ENCODE results near the gene TEN1. TPM values are rescaled to one million over a fixed set of nuclear protein-coding genes. Genes with fewer than 3 reads are reported as not detected.

TEN1 gene
- total and polyA plus RNA-seq, 8 donors: 19.3 to 32.2 (median 27.5) TPM

GRCh38 chr17:75983501-75984181, 4.6 kb downstream of the TEN1 start:
- Histone ChIP-seq H3K36me3 (no peaks in the 10 kb centered on the region), H3K27ac (peak overlapping the region in 1 of 2 donors; percentile 10), H3K9me3 (no peaks in the 10 kb centered on the region), H3K4me3 (no peak overlapping the region), H3K4me1 (peaks cover 18 to 42% of the 10 kb centered on the region in 2 donors), H3K27me3 (no peaks in the 10 kb centered on the region)
- DNase-seq: peak in 1 of 4 donors; percentile 60
- ATAC-seq: peak; percentile 5
- TF ChIP-seq CTCF (IDR thresholded peaks at IDR 0.05): no peak
- intact Hi-C loops (cut with DNase I): no loop called here

- no peak overlapping the region for H3K4me3 ChIP-seq
- ATAC-seq: no peak
These were observed 6.9 kb downstream of the TEN1 start for GRCh38 chr17:75985986-75986385.

GRCh38 chr17:75987041-75987440, 8.0 kb downstream of the TEN1 start:
- no peak overlapping the region for H3K27ac ChIP-seq
- no peaks in the 10 kb centered on the region for H3K9me3 ChIP-seq
- peaks cover 0 to 14% of the 10 kb centered on the region in 2 donors for H3K36me3 ChIP-seq

More at GRCh38 chr17:75985986-75986385, 6.9 kb downstream of the TEN1 start:
- Histone ChIP-seq H3K27ac (no peak overlapping the region), H3K27me3 (no peaks in the 10 kb centered on the region), H3K36me3 (peaks cover 0 to 6% of the 10 kb centered on the region in 2 donors), H3K4me1 (peaks cover 18 to 30% of the 10 kb centered on the region in 2 donors), H3K9me3 (no peaks in the 10 kb centered on the region)
- DNase-seq: no peak
- no peak for TF ChIP-seq CTCF (IDR thresholded peaks at IDR 0.05)
- intact Hi-C loops (cut with DNase I): no loop called here

GRCh38 chr17:75991396-75991795, 12.4 kb downstream of the TEN1 start:
- H3K9me3 ChIP-seq: no peaks in the 10 kb centered on the region
- ATAC-seq: no peak
- no peak for TF ChIP-seq CTCF (IDR thresholded peaks at IDR 0.05)
- H3K27ac ChIP-seq: no peak overlapping the region
- peaks cover 0 to 46% of the 10 kb centered on the region in 2 donors for H3K36me3 ChIP-seq
- intact Hi-C loops (cut with DNase I): no loop called here
- H3K4me3 ChIP-seq: no peak overlapping the region
- DNase-seq: peak in 1 of 4 donors; percentile 10
- no peaks in the 10 kb centered on the region for H3K27me3 ChIP-seq
- H3K4me1 ChIP-seq: peaks cover 0 to 2% of the 10 kb centered on the region in 2 donors

More at GRCh38 chr17:75987041-75987440, 8.0 kb downstream of the TEN1 start:
- ATAC-seq (no peak), DNase-seq (no peak)
- intact Hi-C loops (cut with DNase I): no loop called here
- H3K4me1 ChIP-seq: peaks cover 18 to 21% of the 10 kb centered on the region in 2 donors
- no peak for TF ChIP-seq CTCF (IDR thresholded peaks at IDR 0.05)
- H3K27me3 ChIP-seq: no peaks in the 10 kb centered on the region
- no peak overlapping the region for H3K4me3 ChIP-seq

GRCh38 chr17:75994802-75995370, 15.8 kb downstream of the TEN1 start:
- DNase-seq (no peak), ATAC-seq (no peak)
- no peaks in the 10 kb centered on the region for H3K9me3 ChIP-seq
- H3K27ac ChIP-seq: no peak overlapping the region
- intact Hi-C loops (cut with DNase I): no loop called here
- H3K4me1 ChIP-seq: peaks cover 9 to 24% of the 10 kb centered on the region in 2 donors
- H3K27me3 ChIP-seq: no peaks in the 10 kb centered on the region
- no peak for TF ChIP-seq CTCF (IDR thresholded peaks at IDR 0.05)
- H3K4me3 ChIP-seq: no peak overlapping the region
- H3K36me3 ChIP-seq: peaks cover 0 to 41% of the 10 kb centered on the region in 2 donors
